Stimulated activated CD4-positive, alpha-beta T cell treated with anti-CD3 and anti-CD28 coated beads, Interleukin-4, amount 100 ng/mL, for 4 hours (primary cell): ENCODE measurements around the gene FOLR1.
A peak's percentile ranks its signal among the peaks of the same experiment; 100 is the strongest.

Experiments used
- DNase-seq, 2 experiments: peaks; one replicate each; pipeline ENCODE4 v3.0.0-alpha.2; 2020

The FOLR1 gene

GRCh38 chr11:72236774-72237111 lies 44.8 kb downstream of the FOLR1 start:
- DNase-seq, result no peak

- no peak for DNase-seq
These were observed 45.4 kb downstream of the FOLR1 start for GRCh38 chr11:72237112-72237931.

GRCh38 chr11:72238040-72238450 lies 46.1 kb downstream of the FOLR1 start:
- peak; percentile 32 to 43 for DNase-seq

GRCh38 chr11:72238492-72239312 lies 46.8 kb downstream of the FOLR1 start:
- no peak for DNase-seq

- no peak for DNase-seq
These were observed 47.4 kb downstream of the FOLR1 start for GRCh38 chr11:72239313-72239848.

GRCh38 chr11:72239849-72240460 lies 48.0 kb downstream of the FOLR1 start:
- DNase-seq, result no peak

- DNase-seq, result no peak
These were observed 48.7 kb downstream of the FOLR1 start for GRCh38 chr11:72240461-72241290.

- no peak for DNase-seq
These were observed 49.4 kb downstream of the FOLR1 start for GRCh38 chr11:72241291-72241781.

- no peak for DNase-seq
These were observed 50.2 kb downstream of the FOLR1 start for GRCh38 chr11:72242141-72242540.

GRCh38 chr11:72243173-72244059 lies 51.5 kb downstream of the FOLR1 start:
- no peak for DNase-seq

GRCh38 chr11:72244060-72244360 lies 52.1 kb downstream of the FOLR1 start, which contains the start of gene PHOX2A:
PHOX2A (minus strand) TSS chr11:72244176; CDS start chr11:72244004, 172 bp downstream.
- no peak for DNase-seq

- no peak for DNase-seq
These were observed 52.7 kb downstream of the FOLR1 start for GRCh38 chr11:72244361-72245262.

GRCh38 chr11:72245263-72245816 lies 53.4 kb downstream of the FOLR1 start:
- DNase-seq, result no peak
